GM18508 (cell line): ENCODE results near the gene KCTD16.

Experiments used
- ATAC-seq: cut with Tn5 transposase; IDR thresholded peaks from one replicate; pipeline ENCODE4 v1.9.1; 2021; ENCODE audit warnings: moderate number of reproducible peaks; ENCODE audit not compliant: insufficient read depth, unreplicated experiment

KCTD16 gene

GRCh38 chr5:144487207-144487606 lies 316.5 kb downstream of the KCTD16 start:
- ATAC-seq = no peak

GRCh38 chr5:144487761-144488160 lies 317.1 kb downstream of the KCTD16 start:
- ATAC-seq = no peak

- ATAC-seq = no peak
Observed at GRCh38 chr5:144503123-144503522, 332.4 kb downstream of the KCTD16 start.

GRCh38 chr5:144504929-144505577 lies 334.4 kb downstream of the KCTD16 start:
- ATAC-seq = no peak

- no peak for ATAC-seq
Observed at GRCh38 chr5:144510845-144511579, 340.3 kb downstream of the KCTD16 start.

GRCh38 chr5:144511580-144512072 lies 341.0 kb downstream of the KCTD16 start:
- no peak for ATAC-seq

GRCh38 chr5:144522698-144523097 lies 352.0 kb downstream of the KCTD16 start:
- no peak for ATAC-seq

GRCh38 chr5:144525000-144525399 lies 354.3 kb downstream of the KCTD16 start:
- ATAC-seq = no peak

GRCh38 chr5:144531188-144531587 lies 360.5 kb downstream of the KCTD16 start:
- no peak for ATAC-seq
